Measurements from ENCODE around the gene CIBAR2. TPM values are rescaled to one million over a fixed set of nuclear protein-coding genes. Genes with fewer than 3 reads are reported as not detected.

The CIBAR2 gene
- total RNA-seq, 3 donors from 2014 or later (not counting 1 experiment from before 2014, with no cell fraction given) = not detected

GRCh38 chr16:85077576-85078125, 34.6 kb downstream of the CIBAR2 start:
- H3K27me3 ChIP-seq (ENCODE audit: control insufficient read depth, insufficient read depth, low read length) = no peaks in the 10 kb centered on the region
- H3K27me3 Mint-ChIP-seq (ENCODE audit: low read depth in 2 of 2) = peaks cover 3 to 5% of the 10 kb centered on the region in 2 donors
- intact Hi-C loops (cut with micrococcal nuclease) = no loop called here
- TF ChIP-seq, protein P1, sequence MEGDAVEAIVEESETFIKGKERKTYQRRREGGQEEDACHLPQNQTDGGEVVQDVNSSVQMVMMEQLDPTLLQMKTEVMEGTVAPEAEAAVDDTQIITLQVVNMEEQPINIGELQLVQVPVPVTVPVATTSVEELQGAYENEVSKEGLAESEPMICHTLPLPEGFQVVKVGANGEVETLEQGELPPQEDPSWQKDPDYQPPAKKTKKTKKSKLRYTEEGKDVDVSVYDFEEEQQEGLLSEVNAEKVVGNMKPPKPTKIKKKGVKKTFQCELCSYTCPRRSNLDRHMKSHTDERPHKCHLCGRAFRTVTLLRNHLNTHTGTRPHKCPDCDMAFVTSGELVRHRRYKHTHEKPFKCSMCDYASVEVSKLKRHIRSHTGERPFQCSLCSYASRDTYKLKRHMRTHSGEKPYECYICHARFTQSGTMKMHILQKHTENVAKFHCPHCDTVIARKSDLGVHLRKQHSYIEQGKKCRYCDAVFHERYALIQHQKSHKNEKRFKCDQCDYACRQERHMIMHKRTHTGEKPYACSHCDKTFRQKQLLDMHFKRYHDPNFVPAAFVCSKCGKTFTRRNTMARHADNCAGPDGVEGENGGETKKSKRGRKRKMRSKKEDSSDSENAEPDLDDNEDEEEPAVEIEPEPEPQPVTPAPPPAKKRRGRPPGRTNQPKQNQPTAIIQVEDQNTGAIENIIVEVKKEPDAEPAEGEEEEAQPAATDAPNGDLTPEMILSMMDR (IDR thresholded peaks at IDR 0.05) = no peak
- H3K27ac ChIP-seq (ENCODE audit: low read length) = no peak overlapping the region
- no peak for ATAC-seq
- no peaks in the 10 kb centered on the region for H3K9me3 Mint-ChIP-seq
- no peaks in the 10 kb centered on the region for H3K9me3 ChIP-seq (ENCODE audit: control insufficient read depth, insufficient read depth, low read length)
- no peak overlapping the region for H3K4me3 Mint-ChIP-seq
- no peak for DNase-seq
- no peak overlapping the region for H3K4me3 ChIP-seq (ENCODE audit: low read length)
- H3K4me1 ChIP-seq (ENCODE audit: control insufficient read depth, insufficient read depth, low read length) = peaks cover 7% of the 10 kb centered on the region
- no peak overlapping the region for H3K27ac Mint-ChIP-seq
- no peaks in the 10 kb centered on the region for H3K36me3 Mint-ChIP-seq
- WGBS (ENCODE audit: insufficient coverage) = 75% methylated on average over 16 of the region's 16 CpGs
- H3K36me3 ChIP-seq (ENCODE audit: control insufficient read depth, insufficient read depth, low read length) = peaks cover 12% of the 10 kb centered on the region
- H3K4me1 Mint-ChIP-seq = peaks cover 0 to 4% of the 10 kb centered on the region in 2 donors

- H3K27me3 Mint-ChIP-seq (ENCODE audit: low read depth in 2 of 2) = no peaks in the 10 kb centered on the region
- no peaks in the 10 kb centered on the region for H3K4me1 Mint-ChIP-seq
- H3K9me3 Mint-ChIP-seq = no peaks in the 10 kb centered on the region
- no peaks in the 10 kb centered on the region for H3K36me3 Mint-ChIP-seq
- Histone ChIP-seq H3K9me3 (ENCODE audit: control insufficient read depth, insufficient read depth, low read length) (no peaks in the 10 kb centered on the region), H3K27me3 (ENCODE audit: control insufficient read depth, insufficient read depth, low read length) (no peaks in the 10 kb centered on the region), H3K4me3 (ENCODE audit: low read length) (no peak overlapping the region), H3K27ac (ENCODE audit: low read length) (no peak overlapping the region), H3K4me1 (ENCODE audit: control insufficient read depth, insufficient read depth, low read length) (peaks cover 6% of the 10 kb centered on the region), H3K36me3 (ENCODE audit: control insufficient read depth, insufficient read depth, low read length) (peaks cover 13% of the 10 kb centered on the region)
- H3K4me3 Mint-ChIP-seq = no peak overlapping the region
- intact Hi-C loops (cut with micrococcal nuclease) = no loop called here
- TF ChIP-seq, protein P1 (IDR thresholded peaks at IDR 0.05) = no peak
- DNase-seq = no peak
- 56% methylated on average over 10 of the region's 10 CpGs for WGBS (ENCODE audit: insufficient coverage)
- no peak overlapping the region for H3K27ac Mint-ChIP-seq
- no peak for ATAC-seq
Observed at GRCh38 chr16:85077039-85077438, 35.2 kb downstream of the CIBAR2 start.

DNA sequence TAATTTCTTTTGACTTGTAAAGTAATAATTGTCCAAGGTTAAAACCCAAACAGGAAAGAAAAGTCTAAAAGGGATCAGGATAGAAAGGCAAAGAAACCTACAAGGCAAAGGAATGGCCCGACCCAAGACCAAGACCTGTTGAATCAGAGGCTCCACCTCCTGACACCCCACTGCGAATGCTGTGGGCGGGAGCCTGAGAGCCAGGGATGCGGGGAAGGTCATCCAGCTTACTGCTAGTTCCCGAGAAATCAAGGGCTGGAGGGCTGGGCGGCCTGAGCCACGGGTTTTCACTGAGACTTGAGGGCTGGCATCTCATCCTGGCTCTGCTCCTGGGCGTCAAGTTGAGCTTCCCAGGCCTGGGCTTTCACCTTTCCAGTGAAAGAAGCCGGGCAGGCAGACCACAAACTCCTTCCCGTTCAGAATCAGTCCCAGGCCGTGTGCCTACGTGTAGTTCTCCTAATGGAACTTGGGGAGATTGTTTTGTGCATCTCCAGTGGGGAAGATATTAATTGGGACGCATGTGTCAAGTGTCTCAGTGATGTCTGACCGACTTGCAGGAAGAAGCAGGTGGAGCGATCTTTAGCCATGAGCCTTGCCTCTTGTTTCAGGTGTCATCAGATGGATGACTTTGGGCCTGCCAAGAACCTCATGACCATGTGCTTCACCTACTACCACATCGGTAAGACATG, 36.9 kb downstream of the CIBAR2 start:
- H3K9me3 Mint-ChIP-seq = no peaks in the 10 kb centered on the region

More for the DNA sequence above, 36.9 kb downstream of the CIBAR2 start:
- H3K27ac Mint-ChIP-seq = no peak overlapping the region
- Histone ChIP-seq H3K4me3 (ENCODE audit: low read length) (no peak overlapping the region), H3K27me3 (ENCODE audit: control insufficient read depth, insufficient read depth, low read length) (no peaks in the 10 kb centered on the region), H3K9me3 (ENCODE audit: control insufficient read depth, insufficient read depth, low read length) (no peaks in the 10 kb centered on the region), H3K27ac (ENCODE audit: low read length) (no peak overlapping the region), H3K4me1 (ENCODE audit: control insufficient read depth, insufficient read depth, low read length) (peaks cover 6% of the 10 kb centered on the region), H3K36me3 (ENCODE audit: control insufficient read depth, insufficient read depth, low read length) (peaks cover 13% of the 10 kb centered on the region)
- ATAC-seq (no peak), DNase-seq (no peak)
- no peaks in the 10 kb centered on the region for H3K36me3 Mint-ChIP-seq
- TF ChIP-seq, protein P1 (IDR thresholded peaks at IDR 0.05) = no peak
- H3K27me3 Mint-ChIP-seq (ENCODE audit: low read depth in 2 of 2) = no peaks in the 10 kb centered on the region
- 93% methylated on average over 16 of the region's 16 CpGs for WGBS (ENCODE audit: insufficient coverage)
- no peak overlapping the region for H3K4me3 Mint-ChIP-seq
- intact Hi-C loops (cut with micrococcal nuclease) = no loop called here
- H3K4me1 Mint-ChIP-seq = no peaks in the 10 kb centered on the region

Measured in natural killer cell (primary cell).